K562 (cell line): Measurements from ENCODE around the gene PIP5K1B. TPM values are rescaled to one million over a fixed set of nuclear protein-coding genes. Genes with fewer than 3 reads are reported as not detected.

Source experiments
- ATAC-seq: fragments of 200-7000 bp; cut with Tn5 transposase; 3 replicates; pipeline ENCODE4 v1.9.1; 2020; ENCODE audit warnings: moderate library complexity
- BruUV-seq: library from RNA; stranded (reverse); fragments of 400-500 nt; replicated peaks from 2 replicates; lab custom pipeline; 2021; lab: Mats Ljungman, UMichigan
- CTCF ChIA-PET: fragments of 300-600 bp; formaldehyde crosslinking; extraction: SDS; loops from one replicate; lab custom pipeline; 2021; ENCODE audit warnings: low intra/inter-chr PET ratio; lab: Yijun Ruan, JAX
- POLR2A ChIA-PET: fragments of 300-600, 350-650 bp; sonication (Branson Sonifier 250); formaldehyde crosslinking; extraction: SDS; loops from one replicate; lab custom pipeline; 2021; ENCODE audit warnings: antibody characterized with exemption, inconsistent platforms; lab: Yijun Ruan, JAX
- DNase-seq, 4 experiments: peaks; one replicate each; pipeline versions ENCODE4 v3.0.0 to v3.0.0-alpha.2; 2011 to 2018; ENCODE audit warnings: low spot score in 3 of 4, mixed read lengths in 3 of 4; ENCODE audit errors: extremely low read depth in 1 of 4
- FAIRE-seq: peaks from 2 replicates; lab custom pipeline; 2011; peaks lifted over from hg19 to GRCh38; lab: Jason Lieb, UNC
- H2AFZ ChIP-seq: 2 replicates; pipeline ENCODE4 v1.6.0; 2011; ENCODE audit warnings: low read depth, low read length, control low read depth, inconsistent platforms
- H3K27ac ChIP-seq: fragments of 200-600 bp; 3 replicates; pipeline ENCODE4 v1.8.0; 2011; ENCODE audit warnings: low read depth, mild to moderate bottlenecking, control low read depth, inconsistent platforms, low read length, moderate library complexity, mixed read lengths; ENCODE audit errors: extremely low read depth
- H3K27me3 ChIP-seq, 2 experiments: fragments of 300-600 bp in 1 of 2; 2 replicates in 1 of 2; 3 replicates in 1 of 2; pipeline versions ENCODE4 v1.6.0 to v1.8.0; 2011; ENCODE audit warnings: inconsistent platforms in 2 of 2, low read length in 2 of 2, mild to moderate bottlenecking in 1 of 2, mixed read lengths in 1 of 2, moderate library complexity in 1 of 2; ENCODE audit not compliant: control insufficient read depth in 2 of 2, insufficient read depth in 2 of 2
- H3K36me3 ChIP-seq: fragments of 300-600 bp; 3 replicates; pipeline ENCODE4 v1.8.0; 2011; ENCODE audit warnings: mild to moderate bottlenecking, low read length, inconsistent platforms; ENCODE audit not compliant: control insufficient read depth, insufficient read depth
- H3K4me1 ChIP-seq, 2 experiments: fragments of 200-600 bp in 1 of 2; replicated peaks in 1 of 2; 2 replicates in 1 of 2; 3 replicates in 1 of 2; pipeline versions ENCODE4 v1.5.1 to v1.8.0; 2011; ENCODE audit warnings: inconsistent platforms in 2 of 2, low read length in 2 of 2, mild to moderate bottlenecking in 1 of 2, mixed read lengths in 1 of 2, moderate library complexity in 1 of 2; ENCODE audit not compliant: control insufficient read depth in 2 of 2, insufficient read depth in 2 of 2
- H3K4me2 ChIP-seq: 2 replicates; pipeline ENCODE4 v1.6.1; 2011; ENCODE audit warnings: low read length, control low read depth, inconsistent platforms, mixed read lengths; ENCODE audit not compliant: insufficient read depth
- H3K4me3 ChIP-seq: fragments of 200-600 bp; sonication (generic), shearing (Covaris generic); 2 replicates; pipeline ENCODE4 v1.5.1; 2016; ENCODE audit warnings: control low read depth, inconsistent platforms
- H3K79me2 ChIP-seq: fragments of 200-600 bp; 3 replicates; pipeline ENCODE4 v1.8.0; 2011; ENCODE audit warnings: low read length, inconsistent platforms; ENCODE audit not compliant: control insufficient read depth, insufficient read depth
- H3K9ac ChIP-seq, 2 experiments: 2 replicates each; pipeline versions ENCODE4 v1.6.0 to v1.6.1; 2011; ENCODE audit warnings: low read depth in 2 of 2, low read length in 2 of 2, control low read depth in 1 of 2, inconsistent platforms in 1 of 2, mild to moderate bottlenecking in 1 of 2, mixed read lengths in 1 of 2; ENCODE audit not compliant: insufficient read depth in 1 of 2
- H3K9me1 ChIP-seq: one replicate; pipeline ENCODE4 v1.6.0; 2011; ENCODE audit warnings: inconsistent platforms, mild to moderate bottlenecking, low read length, moderate library complexity; ENCODE audit not compliant: control insufficient read depth, insufficient read depth
- H3K9me3 ChIP-seq: replicated peaks from 2 replicates; pipeline ENCODE4 v1.5.1; 2011; ENCODE audit warnings: low read depth, low read length, inconsistent platforms; ENCODE audit not compliant: control insufficient read depth, insufficient read depth
- H4K20me1 ChIP-seq: replicated peaks from 2 replicates; pipeline ENCODE4 v1.6.1; 2011; ENCODE audit warnings: low read length, inconsistent platforms, mixed read lengths; ENCODE audit not compliant: control insufficient read depth, insufficient read depth
- CC2D1A ChIP-seq: fragments of 450-650 bp; IDR thresholded peaks from 2 replicates; pipeline ENCODE4 v1.6.1; 2017; ENCODE audit warnings: mild to moderate bottlenecking
- E4F1 ChIP-seq: fragments of 250-450 bp; sonication (Bioruptor Pico); IDR thresholded peaks from 2 replicates; pipeline ENCODE4 v1.5.0; 2021; ENCODE audit warnings: mild to moderate bottlenecking, borderline replicate concordance
- EP300 ChIP-seq: IDR thresholded peaks from 2 replicates; pipeline ENCODE4 v1.6.1; 2012; ENCODE audit warnings: low read length, improper control_type of control experiment
- EP400 ChIP-seq: fragments of 450-650 bp; IDR thresholded peaks from 2 replicates; pipeline ENCODE4 v1.6.1; 2017; ENCODE audit warnings: antibody characterized with exemption, mild to moderate bottlenecking, moderate library complexity
- ETV1 ChIP-seq: fragments of 450-650 bp; conservative IDR thresholded peaks from 2 replicates; pipeline ENCODE4 v1.6.1; 2016; ENCODE audit warnings: missing genetic modification characterization, control low read depth, low read depth, missing compliant biosample characterization
- GABPB2 ChIP-seq: fragments of 250-450 bp; sonication (Bioruptor Pico); conservative IDR thresholded peaks from 2 replicates; pipeline ENCODE4 v1.5.1; 2021; ENCODE audit warnings: mild to moderate bottlenecking
- HMBOX1 ChIP-seq: sonication (generic); IDR thresholded peaks from 2 replicates; pipeline ENCODE4 v1.6.1; 2016
- MCM5 ChIP-seq: fragments of 450-650 bp; IDR thresholded peaks from 2 replicates; pipeline ENCODE4 v1.6.1; 2016; ENCODE audit warnings: low read depth
- MYBL2 ChIP-seq, 2 experiments: fragments of 450-650 bp in 1 of 2; sonication (generic) in 1 of 2; formaldehyde crosslinking in 1 of 2; IDR thresholded peaks; 2 replicates each; pipeline versions ENCODE4 v1.6.1 to v1.8.1; 2017 to 2022; ENCODE audit warnings: borderline replicate concordance in 1 of 2, inconsistent platforms in 1 of 2, low read depth in 1 of 2, mild to moderate bottlenecking in 1 of 2, missing genetic modification reagents in 1 of 2, moderate library complexity in 1 of 2
- RCOR1 ChIP-seq, 2 experiments: IDR thresholded peaks; 2 replicates each; pipeline ENCODE4 v1.6.1; 2012; ENCODE audit warnings: low read depth in 2 of 2, low read length in 2 of 2, borderline replicate concordance in 1 of 2, improper control_type of control experiment in 1 of 2
- STAT5A ChIP-seq: IDR thresholded peaks from 2 replicates; pipeline ENCODE4 v1.6.1; 2012; ENCODE audit warnings: low read length, inconsistent platforms, borderline replicate concordance
- TCF3 ChIP-seq: sonication (generic); formaldehyde crosslinking; IDR thresholded peaks from 2 replicates; pipeline ENCODE4 v1.4.0; 2020; ENCODE audit warnings: mild to moderate bottlenecking, missing genetic modification reagents
- THRAP3 ChIP-seq: fragments of 450-650 bp; IDR thresholded peaks from 2 replicates; pipeline ENCODE4 v1.6.1; 2016; ENCODE audit warnings: mild to moderate bottlenecking, inconsistent platforms, borderline replicate concordance
- ZKSCAN3 ChIP-seq: fragments of 250-450 bp; sonication (Bioruptor Pico); IDR thresholded peaks from 2 replicates; pipeline ENCODE4 v1.4.0; 2020
- ZNF324 ChIP-seq: fragments of 250-450 bp; sonication (Bioruptor Pico); IDR thresholded peaks from 2 replicates; pipeline ENCODE4 v1.4.0; 2020; ENCODE audit warnings: mild to moderate bottlenecking
- ZNF511 ChIP-seq: sonication (generic); formaldehyde crosslinking; IDR thresholded peaks from 2 replicates; pipeline ENCODE4 v1.8.0; 2022; ENCODE audit warnings: mild to moderate bottlenecking, missing genetic modification reagents
- ZNF76 ChIP-seq: fragments of 250-450 bp; sonication (Bioruptor Pico); IDR thresholded peaks from 2 replicates; pipeline ENCODE4 v1.4.0; 2020; ENCODE audit warnings: mild to moderate bottlenecking, moderate library complexity, borderline replicate concordance
- WGBS: fragments of 100-300 bp; shearing (Covaris generic); methylation state at CpG from one replicate; pipeline ENCODE4 v1.1.6; 2016; ENCODE audit warnings: low coverage, mixed read lengths; ENCODE audit not compliant: insufficient coverage; ENCODE audit errors: missing lambda C conversion rate; 5-methylcytosine and 5-hydroxymethylcytosine counted together
- in situ Hi-C: fragments of 300-500 bp; cut with MboI; formaldehyde crosslinking; loops from 4 replicates; pipeline ENCODE4 v1.15.0; 2018; ENCODE audit warnings: inconsistent platforms, mixed read lengths
- intact Hi-C: fragments of 100-400 bp; cut with micrococcal nuclease; formaldehyde crosslinking; loops from 2 replicates; pipeline ENCODE4 v1.14.2; 2022
- polyA plus RNA-seq, 8 experiments: library from polyadenylated mRNA; depleted of rRNA in 4 of 8; stranded (reverse) in 5 of 8; unstranded in 3 of 8; fragments of >200 nt; fragmentation: Nextera tagmentation in 2 of 8; fragmentation: Illumina TruSeq in 1 of 8; extraction: Ambion mirVana in 2 of 8; extraction: Trizol in 1 of 8; gene quantifications; 2 replicates each; pipeline versions ENCODE4 v1.2.1 to v1.2.3, GENCODE V29; 2011 to 2014; ENCODE audit warnings: inconsistent platforms in 1 of 8, missing spikeins in 1 of 8
- total RNA-seq, 7 experiments: library from RNA; depleted of rRNA in 6 of 7; stranded (reverse); fragments of >200 nt in 6 of 7; fragmentation: Illumina TruSeq in 2 of 7; extraction: Trizol in 2 of 7; gene quantifications; 2 replicates each; pipeline versions ENCODE4 v1.2.1 to v1.2.3, GENCODE V29; 2011 to 2021; ENCODE audit warnings: low replicate concordance in 1 of 7

PIP5K1B gene
- total and polyA plus RNA-seq, 9 of the 15 experiments (the other 6 are each of a cell fraction or from before 2014, with no cell fraction given), result 3.1 to 12.9 (median 7.4) TPM

GRCh38 chr9:68969538-68969937, 264.5 kb downstream of the PIP5K1B start (continued):
- TF ChIP-seq E4F1 (CRISPR knock-in tag) (no peak), THRAP3 (no peak), CC2D1A (peak; percentile 45; the same call in 1 of the 2 replicates), TCF3 (CRISPR knock-in tag) (peak; percentile 52), RCOR1 (IDR thresholded peaks at IDR 0.05; ENCODE audit: borderline replicate concordance in 1 of 2, low read depth in 2 of 2, low read length in 2 of 2) (peak in 1 of 2 experiments; percentile 23; a peak in 1 of 4 replicates), STAT5A (peak; percentile 37; the same call in 1 of the 2 replicates), ETV1 (tag) (peak; percentile 48; the same call in 1 of the 2 replicates), EP300 (peak; percentile 50; the same call in 1 of the 2 replicates)

- Histone ChIP-seq H2AFZ (peak overlapping the region; percentile 44; the same call in 1 of the 2 replicates), H3K4me3 (no peak overlapping the region), H3K9me3 (no peaks in the 10 kb centered on the region; the same call in 1 of the 2 replicates), H3K4me1 (peaks cover 8 to 27% of the 10 kb centered on the region in 2 experiments), H3K9me1 (no peaks in the 10 kb centered on the region), H4K20me1 (no peaks in the 10 kb centered on the region), H3K79me2 (no peaks in the 10 kb centered on the region; the same call in 2 of the 3 replicates), H3K4me2 (no peak overlapping the region), H3K9ac (peak overlapping the region in 1 of 2 experiments; percentile 19; a peak in 1 of 4 replicates), H3K27ac (peak overlapping the region; percentile 69), H3K36me3 (no peaks in the 10 kb centered on the region), H3K27me3 (no peaks in the 10 kb centered on the region)
- ChIA-PET POLR2A (interaction anchor here (0.6 kb wide), 1 partner anchor 72 kb away, joined by 3 read pairs; no protein-coding TSS in a partner anchor), CTCF (no interaction called here)
- 58% methylated on average over 2 of the region's 2 CpGs for WGBS
- no TSS peak for BruUV-seq
- intact Hi-C loops, result no loop called here
- ATAC-seq (peak; percentile 49), DNase-seq (no peak), FAIRE-seq (peak; percentile 44)
- in situ Hi-C loops, result no loop called here
- TF ChIP-seq MCM5 (no peak), EP400 (no peak), HMBOX1 (0 out of 2 replicates have a peak, but pooled peaks have one; percentile 31), GABPB2 (CRISPR knock-in tag) (no peak), ZNF324 (CRISPR knock-in tag) (no peak), ZNF511 (CRISPR knock-in tag) (no peak), ZKSCAN3 (no peak), MYBL2 (IDR thresholded peaks at IDR 0.05; ENCODE audit: low read depth) (no peak), MYBL2 (CRISPR knock-in tag; IDR thresholded peaks at IDR 0.05; ENCODE audit: borderline replicate concordance) (no peak), ZNF76 (CRISPR knock-in tag) (no peak)
Measured at GRCh38 chr9:68970151-68970550, 265.1 kb downstream of the PIP5K1B start.
